GM04503 (cell line): ENCODE results near the gene C15orf61.

Experiments
- DNase-seq: peaks from one replicate; pipeline ENCODE4 v3.0.0-alpha.2; 2012; ENCODE audit warnings: low read depth

C15orf61 gene

GRCh38 chr15:67515090-67515489, 5.8 kb upstream of the C15orf61 start:
- no peak for DNase-seq

DNA sequence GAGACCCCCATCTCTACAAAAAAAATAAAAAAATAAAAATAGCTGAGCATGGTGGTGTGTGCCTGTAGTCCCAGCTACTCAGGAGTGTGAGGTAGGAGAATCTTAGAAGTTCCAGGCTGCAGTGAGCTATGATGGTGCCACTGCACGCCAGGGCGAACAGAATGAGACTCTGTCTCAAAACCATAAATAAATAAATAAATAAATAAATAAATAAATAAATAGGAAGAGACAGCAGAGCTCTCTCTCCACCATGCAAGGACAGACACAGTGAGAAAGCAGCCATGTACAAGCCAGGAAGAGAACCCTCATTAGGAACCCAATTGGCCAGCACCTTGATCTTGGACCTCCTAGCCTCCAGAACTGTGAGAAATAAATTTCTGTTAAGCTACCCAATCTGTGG, 5.4 kb upstream of the C15orf61 start:
- DNase-seq: no peak

- no peak for DNase-seq
Observed at GRCh38 chr15:67520321-67521028, 456 bp upstream of the C15orf61 start.

GRCh38 chr15:67521783-67522568, 1.0 kb downstream of the C15orf61 start:
- DNase-seq: no peak

DNA sequence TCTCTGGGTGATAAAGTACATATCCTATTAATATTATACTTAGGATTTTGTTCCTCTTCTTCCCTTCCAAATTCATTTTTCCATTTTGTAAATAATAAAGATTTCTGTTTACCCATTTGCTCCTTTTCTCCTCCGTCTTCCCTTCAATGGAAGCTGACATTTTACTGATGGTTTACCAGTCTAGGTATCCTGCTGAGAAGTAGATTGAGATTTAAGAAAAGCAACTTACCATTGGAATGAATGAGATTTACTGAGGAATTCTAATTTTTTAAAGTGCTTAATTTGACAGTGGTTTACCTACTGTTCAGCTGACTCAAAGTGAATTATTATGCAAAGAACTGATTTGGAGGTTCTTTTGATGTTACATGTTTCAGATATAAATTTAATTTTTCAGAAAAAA, 2.4 kb downstream of the C15orf61 start:
- no peak for DNase-seq

GRCh38 chr15:67524235-67524634, 3.3 kb downstream of the C15orf61 start:
- no peak for DNase-seq

DNA sequence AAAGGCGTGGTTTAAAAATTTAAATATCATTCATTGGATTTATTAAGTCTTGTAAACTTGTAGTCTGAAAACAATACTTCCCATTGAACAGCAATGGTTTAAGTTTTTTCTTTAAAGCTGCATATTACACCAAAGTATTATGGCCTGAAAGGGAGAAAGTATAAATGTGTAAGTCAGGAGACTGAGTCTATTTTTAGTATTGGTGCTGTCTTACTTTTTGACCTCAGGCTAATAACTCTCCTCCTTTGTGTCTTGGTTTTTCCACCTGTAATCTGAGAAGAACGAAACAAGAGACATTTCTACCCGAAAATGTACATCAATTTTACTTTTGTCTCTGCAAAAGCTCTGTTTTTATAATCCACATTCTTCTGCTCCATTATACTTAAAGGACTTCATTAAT, 7.6 kb downstream of the C15orf61 start:
- DNase-seq: no peak

DNA sequence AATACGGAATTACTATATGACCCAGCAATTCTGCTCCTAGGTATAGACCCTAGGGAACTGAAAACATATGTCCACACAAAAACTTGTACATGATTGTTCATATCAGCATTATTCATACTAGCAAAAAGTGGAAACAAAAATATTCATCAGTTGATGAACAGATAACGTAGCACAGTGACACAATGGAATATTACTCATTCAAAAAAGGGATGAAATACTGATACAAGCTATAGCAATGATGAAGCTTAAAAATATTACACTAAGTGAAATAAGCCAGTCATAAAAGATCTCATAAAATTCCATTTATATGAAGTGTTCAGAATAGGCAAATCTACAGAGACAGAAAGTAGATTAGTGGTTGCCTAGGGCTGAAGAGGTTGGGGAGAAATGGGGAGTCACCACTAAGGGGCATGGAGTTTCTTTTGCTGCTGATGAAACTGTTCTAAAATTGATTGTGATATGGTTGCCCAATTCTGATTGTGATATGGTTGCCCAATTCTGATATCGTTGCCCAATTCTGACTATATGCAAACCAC, 10.5 kb downstream of the C15orf61 start:
- no peak for DNase-seq

GRCh38 chr15:67533873-67534272, 12.9 kb downstream of the C15orf61 start:
- no peak for DNase-seq

DNA sequence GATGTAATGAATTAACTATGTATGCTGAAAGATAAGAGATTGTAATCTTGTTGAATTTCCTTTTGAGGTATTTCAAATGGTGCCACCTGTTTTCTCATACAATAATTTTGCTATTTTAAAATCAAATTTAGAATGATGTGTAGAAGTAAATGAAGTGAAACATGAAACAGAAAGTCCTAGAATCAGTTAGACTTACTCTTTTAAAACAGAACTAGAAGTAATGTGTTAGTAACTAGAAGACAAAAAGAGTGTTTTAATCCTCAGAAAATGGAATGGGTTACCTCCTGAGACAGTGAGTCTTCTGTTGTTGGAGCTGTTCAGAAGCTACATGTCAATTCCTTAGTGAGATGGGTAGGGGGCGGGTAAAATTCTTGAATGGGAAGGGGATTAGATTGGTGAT, 13.4 kb downstream of the C15orf61 start:
- no peak for DNase-seq

DNA sequence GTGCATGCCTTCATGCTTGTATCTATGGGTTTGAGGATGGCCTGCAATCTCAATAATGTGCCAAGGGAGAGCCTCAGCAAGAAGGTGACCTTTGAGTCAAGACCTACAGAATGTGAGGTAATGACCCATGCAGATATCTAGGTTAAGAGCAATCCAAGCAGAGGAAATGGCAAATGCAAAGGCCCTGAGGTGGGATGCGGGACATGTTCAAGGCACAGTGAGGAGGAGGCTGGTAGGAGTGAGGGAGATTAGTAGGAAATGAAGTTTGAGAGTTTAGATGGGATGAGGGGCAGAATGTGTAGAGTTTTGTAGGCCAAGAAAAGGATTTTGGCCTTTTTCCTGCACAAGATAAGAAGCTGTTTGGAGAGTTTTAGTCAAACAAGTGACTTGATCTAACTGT, 16.8 kb downstream of the C15orf61 start:
- DNase-seq: no peak

- DNase-seq: no peak
Observed at GRCh38 chr15:67542420-67543347, 21.8 kb downstream of the C15orf61 start, which contains the start of gene MAP2K5. TSS of gene MAP2K5 (plus strand) at chr15:67542703. CDS start at chr15:67543336, 633 bp downstream.

- DNase-seq: no peak
Observed at GRCh38 chr15:67543348-67543718, 22.4 kb downstream of the C15orf61 start.

DNA sequence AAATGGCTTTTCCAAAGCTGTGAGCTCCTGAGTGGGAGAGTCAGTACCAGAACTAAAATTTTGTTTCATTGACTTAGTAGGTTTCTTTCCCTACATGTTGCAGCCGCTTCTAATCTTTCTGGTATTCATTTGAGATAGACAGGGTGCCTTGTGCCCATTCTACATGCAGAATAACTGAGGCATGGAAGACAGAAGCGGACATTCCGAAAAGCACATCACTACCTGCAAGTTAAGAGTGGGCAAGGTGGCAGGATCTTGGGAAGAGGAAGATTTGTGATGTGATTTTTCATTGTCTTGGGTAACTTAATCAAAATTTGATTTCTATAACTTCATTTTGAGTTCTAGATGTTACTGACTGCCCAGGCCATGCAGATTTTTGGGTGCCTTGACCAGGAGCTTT, 23.5 kb downstream of the C15orf61 start:
- no peak for DNase-seq

- no peak for DNase-seq
Observed at GRCh38 chr15:67545864-67546263, 24.9 kb downstream of the C15orf61 start.

GRCh38 chr15:67547064-67547463, 26.1 kb downstream of the C15orf61 start:
- no peak for DNase-seq

- DNase-seq: no peak
Observed at GRCh38 chr15:67547836-67548235, 26.9 kb downstream of the C15orf61 start.

- no peak for DNase-seq
Observed at GRCh38 chr15:67548236-67548852, 27.4 kb downstream of the C15orf61 start.

DNA sequence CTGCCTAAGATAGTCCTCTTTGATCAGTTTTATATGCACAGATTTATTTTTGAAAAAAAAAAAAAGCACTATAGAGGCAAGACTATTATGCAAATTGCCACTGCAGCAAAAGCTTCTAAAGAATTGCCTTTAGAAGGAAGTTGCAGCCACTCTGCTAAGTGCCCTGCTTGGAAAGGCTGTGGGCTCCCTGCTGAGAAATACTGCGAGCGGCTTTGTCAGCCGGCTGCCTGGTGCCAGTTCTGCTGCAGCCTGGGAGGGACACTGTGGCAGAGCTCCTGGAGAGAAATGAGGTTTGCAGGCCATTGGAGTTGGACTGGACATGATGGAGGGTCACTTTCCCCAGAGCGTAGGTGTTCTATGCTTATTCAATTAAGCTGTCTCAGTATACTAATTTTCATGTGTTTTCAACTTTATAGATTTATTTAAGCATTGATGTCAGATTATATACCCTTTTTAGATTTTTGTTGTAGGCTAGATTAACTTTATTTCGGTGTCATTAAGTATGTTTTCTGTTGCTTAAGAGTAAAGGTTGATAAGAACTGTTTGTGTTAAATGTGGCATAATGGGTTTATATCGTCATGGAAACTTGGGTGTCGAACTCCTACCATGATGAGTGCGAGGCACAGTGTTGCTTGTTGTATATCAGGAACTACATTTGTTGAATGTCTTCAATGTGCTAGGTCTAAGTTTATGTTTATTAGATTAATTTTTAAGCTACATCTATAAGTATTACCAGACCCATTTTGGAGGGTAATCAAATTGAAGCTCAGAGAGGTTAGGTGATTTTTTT, 28.1 kb downstream of the C15orf61 start:
- DNase-seq: no peak

DNA sequence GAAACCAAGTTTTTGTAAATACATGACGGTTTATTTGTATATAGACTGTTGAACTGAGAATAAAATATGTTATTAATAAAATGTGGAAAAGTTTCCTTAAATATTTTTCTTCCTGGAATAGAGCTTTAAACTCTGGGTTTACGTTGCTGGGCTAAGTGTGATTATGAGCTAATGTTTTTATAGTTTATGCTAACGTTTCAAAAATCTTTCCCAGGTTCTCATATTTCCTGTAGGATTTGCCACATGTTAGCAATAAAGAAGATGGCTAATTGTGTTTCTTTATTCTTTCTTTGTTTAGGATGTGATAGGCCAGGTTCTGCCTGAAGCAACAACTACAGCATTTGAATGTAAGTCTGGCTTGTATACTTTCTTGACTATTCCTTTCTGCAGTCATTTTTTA, 28.8 kb downstream of the C15orf61 start:
- DNase-seq: no peak

DNA sequence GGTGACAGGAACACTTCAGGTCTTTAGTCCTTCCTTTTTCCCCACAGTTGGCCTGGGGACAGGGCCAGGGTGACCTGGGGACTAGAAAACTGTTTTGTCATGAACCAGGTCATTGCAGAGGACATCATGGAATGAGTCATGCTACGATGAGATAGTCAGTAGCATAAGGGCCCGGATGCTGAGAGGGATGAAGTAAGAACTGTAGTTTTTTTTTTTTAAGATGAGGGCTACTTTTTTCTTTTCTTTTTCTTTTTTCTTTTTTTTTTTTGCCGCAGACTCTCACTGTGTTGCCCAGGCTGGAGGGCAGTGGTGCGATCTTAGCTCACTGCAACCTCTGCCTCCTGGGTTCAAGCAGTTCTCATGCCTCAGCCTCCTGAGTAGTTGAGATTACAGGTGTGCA, 29.6 kb downstream of the C15orf61 start:
- no peak for DNase-seq
